DOHH2 (cell line): ENCODE data around the gene BEX2.

Experiments used
- H3F3A ChIP-seq: fragments of 200-600 bp; sonication (generic), shearing (Covaris generic); 2 replicates; pipeline ENCODE4 v1.6.0; 2016; ENCODE audit warnings: antibody characterized with exemption, mild to moderate bottlenecking; ENCODE audit not compliant: control insufficient read depth, insufficient read depth
- H3K27ac ChIP-seq: fragments of 200-600 bp; sonication (generic); 2 replicates; pipeline ENCODE4 v1.5.1; 2014; ENCODE audit warnings: low read depth, mild to moderate bottlenecking, low read length, moderate library complexity
- H3K27me3 ChIP-seq: fragments of 200-600 bp; sonication (generic); 2 replicates; pipeline ENCODE4 v1.6.1; 2014; ENCODE audit warnings: mild to moderate bottlenecking, low read length, mixed read lengths; ENCODE audit not compliant: control insufficient read depth
- H3K36me3 ChIP-seq: fragments of 200-600 bp; sonication (generic); 2 replicates; pipeline ENCODE4 v1.6.1; 2014; ENCODE audit warnings: mild to moderate bottlenecking, low read length, moderate library complexity, mixed read lengths; ENCODE audit not compliant: control insufficient read depth
- H3K4me1 ChIP-seq: fragments of 200-600 bp; sonication (generic); 2 replicates; pipeline ENCODE4 v1.6.1; 2014; ENCODE audit warnings: mild to moderate bottlenecking, low read length, mixed read lengths; ENCODE audit not compliant: control insufficient read depth
- H3K4me2 ChIP-seq: fragments of 200-600 bp; sonication (generic); 2 replicates; pipeline ENCODE4 v1.6.0; 2014; ENCODE audit warnings: mild to moderate bottlenecking, low read length, moderate library complexity
- H3K4me3 ChIP-seq: fragments of 200-600 bp; sonication (generic); 2 replicates; pipeline ENCODE4 v1.5.1; 2014; ENCODE audit warnings: mild to moderate bottlenecking, low read length, mixed read lengths
- H3K79me2 ChIP-seq: fragments of 200-600 bp; sonication (generic); 2 replicates; pipeline ENCODE4 v1.6.1; 2014; ENCODE audit warnings: mild to moderate bottlenecking, low read length, mixed read lengths; ENCODE audit not compliant: control insufficient read depth
- H3K9me2 ChIP-seq: fragments of 200-600 bp; sonication (generic); replicated peaks from 2 replicates; pipeline ENCODE4 v1.6.1; 2014; ENCODE audit warnings: mild to moderate bottlenecking, low read length, mixed read lengths; ENCODE audit not compliant: control insufficient read depth
- H3K9me3 ChIP-seq: fragments of 200-600 bp; sonication (generic); 2 replicates; pipeline ENCODE4 v1.6.1; 2014; ENCODE audit warnings: antibody characterized with exemption, low read length, mixed read lengths; ENCODE audit not compliant: control insufficient read depth, insufficient read depth
- H4K20me1 ChIP-seq: fragments of 200-600 bp; sonication (generic); 2 replicates; pipeline ENCODE4 v1.6.0; 2014; ENCODE audit warnings: low read depth, mild to moderate bottlenecking, antibody characterized with exemption, low read length, moderate library complexity; ENCODE audit not compliant: control insufficient read depth, insufficient read depth
- EZH2phosphoT487 ChIP-seq: fragments of 200-600 bp; sonication (generic); IDR thresholded peaks from 2 replicates; pipeline ENCODE4 v1.6.1; 2017; ENCODE audit warnings: borderline replicate concordance, mild to moderate bottlenecking, antibody characterized with exemption, low read length, moderate library complexity, mixed read lengths
- TF ChIP-seq, protein P1 (sequence below): fragments of 200-600 bp; sonication (generic); IDR thresholded peaks from one replicate; pipeline ENCODE4 v1.5.1; 2014; ENCODE audit warnings: antibody characterized with exemption, mild to moderate bottlenecking, low read depth, low read length; ENCODE audit not compliant: poor library complexity, severe bottlenecking

BEX2 gene

DNA sequence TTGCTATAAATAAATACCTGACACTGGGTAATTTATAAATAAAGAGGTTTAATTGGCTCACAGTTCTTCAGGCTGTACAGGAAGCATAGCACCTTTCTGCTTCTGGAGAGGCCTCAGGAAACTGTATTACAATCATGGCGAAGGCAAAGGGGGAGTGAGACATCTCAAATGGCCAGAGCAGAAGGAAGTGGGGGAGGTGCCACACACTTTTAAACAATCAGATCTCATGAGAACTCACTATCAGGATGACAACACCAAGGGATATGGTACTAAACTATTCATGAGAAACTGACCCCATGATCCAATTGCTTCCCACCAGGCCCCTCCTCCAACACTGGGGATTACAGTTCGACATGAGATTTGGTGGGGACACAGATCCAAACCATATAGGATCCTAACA is 33.8 kb upstream of the BEX2 start:
- H3F3A ChIP-seq = no peaks in the 10 kb centered on the region
- H3K4me3 ChIP-seq = no peak overlapping the region
- H3K4me1 ChIP-seq = no peaks in the 10 kb centered on the region
- no peaks in the 10 kb centered on the region for H3K9me2 ChIP-seq
- H3K4me2 ChIP-seq = no peak overlapping the region
- H3K9me3 ChIP-seq = no peaks in the 10 kb centered on the region
- TF ChIP-seq, protein P1, sequence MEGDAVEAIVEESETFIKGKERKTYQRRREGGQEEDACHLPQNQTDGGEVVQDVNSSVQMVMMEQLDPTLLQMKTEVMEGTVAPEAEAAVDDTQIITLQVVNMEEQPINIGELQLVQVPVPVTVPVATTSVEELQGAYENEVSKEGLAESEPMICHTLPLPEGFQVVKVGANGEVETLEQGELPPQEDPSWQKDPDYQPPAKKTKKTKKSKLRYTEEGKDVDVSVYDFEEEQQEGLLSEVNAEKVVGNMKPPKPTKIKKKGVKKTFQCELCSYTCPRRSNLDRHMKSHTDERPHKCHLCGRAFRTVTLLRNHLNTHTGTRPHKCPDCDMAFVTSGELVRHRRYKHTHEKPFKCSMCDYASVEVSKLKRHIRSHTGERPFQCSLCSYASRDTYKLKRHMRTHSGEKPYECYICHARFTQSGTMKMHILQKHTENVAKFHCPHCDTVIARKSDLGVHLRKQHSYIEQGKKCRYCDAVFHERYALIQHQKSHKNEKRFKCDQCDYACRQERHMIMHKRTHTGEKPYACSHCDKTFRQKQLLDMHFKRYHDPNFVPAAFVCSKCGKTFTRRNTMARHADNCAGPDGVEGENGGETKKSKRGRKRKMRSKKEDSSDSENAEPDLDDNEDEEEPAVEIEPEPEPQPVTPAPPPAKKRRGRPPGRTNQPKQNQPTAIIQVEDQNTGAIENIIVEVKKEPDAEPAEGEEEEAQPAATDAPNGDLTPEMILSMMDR = no peak
- no peak for TF ChIP-seq EZH2phosphoT487
- no peak overlapping the region for H3K27ac ChIP-seq
- H3K27me3 ChIP-seq = no peaks in the 10 kb centered on the region
- no peaks in the 10 kb centered on the region for H3K36me3 ChIP-seq
- H3K79me2 ChIP-seq = no peaks in the 10 kb centered on the region
- no peaks in the 10 kb centered on the region for H4K20me1 ChIP-seq

DNA sequence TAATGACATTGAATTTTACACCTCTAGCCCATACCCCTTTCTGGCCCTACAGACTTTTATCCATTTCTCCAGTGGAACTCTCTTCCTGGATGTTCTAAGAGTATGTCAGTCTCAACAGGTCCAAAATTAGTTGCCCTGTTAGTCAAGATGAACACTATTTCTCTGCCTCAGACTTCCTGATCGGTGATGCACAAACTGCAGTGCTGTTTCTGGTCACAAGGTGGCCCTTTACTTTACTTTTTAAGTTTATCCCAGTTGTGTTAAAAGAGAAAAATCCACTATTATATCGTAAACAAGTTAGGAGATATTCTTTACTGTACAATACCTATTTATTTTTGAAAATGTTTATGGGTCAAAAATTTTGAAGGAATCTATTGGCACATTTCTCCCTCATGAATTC is 32.3 kb upstream of the BEX2 start:
- no peak overlapping the region for H3K4me2 ChIP-seq
- H3K9me3 ChIP-seq = no peaks in the 10 kb centered on the region
- no peak overlapping the region for H3K4me3 ChIP-seq
- H3K27me3 ChIP-seq = no peaks in the 10 kb centered on the region
- H3K9me2 ChIP-seq = no peaks in the 10 kb centered on the region
- TF ChIP-seq, protein P1 = peak; percentile 44
- no peak for TF ChIP-seq EZH2phosphoT487
- H3K79me2 ChIP-seq = no peaks in the 10 kb centered on the region
- no peaks in the 10 kb centered on the region for H3K36me3 ChIP-seq
- no peaks in the 10 kb centered on the region for H3K4me1 ChIP-seq
- H4K20me1 ChIP-seq = no peaks in the 10 kb centered on the region
- no peaks in the 10 kb centered on the region for H3F3A ChIP-seq
- H3K27ac ChIP-seq = no peak overlapping the region

DNA sequence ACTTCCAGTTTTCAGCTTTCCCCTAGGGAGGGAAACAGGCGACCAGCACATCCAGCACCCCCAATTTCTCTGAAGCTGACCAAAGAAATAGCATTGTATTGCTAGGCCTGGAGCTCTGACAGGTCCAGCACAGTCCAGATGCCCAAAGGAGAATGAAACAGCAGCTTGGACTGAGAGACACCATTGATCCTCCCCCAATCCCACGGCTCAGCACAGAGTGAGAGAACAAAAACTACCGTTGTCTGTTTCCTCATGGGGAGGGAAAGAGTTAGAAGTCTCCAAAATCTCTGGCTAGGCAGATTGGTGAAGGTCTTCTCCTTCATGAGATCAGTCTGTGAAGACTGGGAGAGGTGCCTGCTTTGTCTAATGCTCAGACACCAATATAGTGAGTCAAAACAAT is 27.9 kb upstream of the BEX2 start:
- H3K36me3 ChIP-seq = no peaks in the 10 kb centered on the region
- H3K9me2 ChIP-seq = no peaks in the 10 kb centered on the region
- no peak overlapping the region for H3K27ac ChIP-seq
- TF ChIP-seq EZH2phosphoT487 = no peak
- TF ChIP-seq, protein P1 = no peak
- no peaks in the 10 kb centered on the region for H3F3A ChIP-seq
- H3K9me3 ChIP-seq = no peaks in the 10 kb centered on the region
- no peaks in the 10 kb centered on the region for H3K27me3 ChIP-seq
- H3K79me2 ChIP-seq = no peaks in the 10 kb centered on the region
- H4K20me1 ChIP-seq = no peaks in the 10 kb centered on the region
- no peak overlapping the region for H3K4me2 ChIP-seq
- H3K4me3 ChIP-seq = no peak overlapping the region
- no peaks in the 10 kb centered on the region for H3K4me1 ChIP-seq
